HG03571 (cell line): Measurements from ENCODE around the gene OXCT2.
"Not testable (repeated sequence)": the region's sequence is repeated elsewhere in the genome, so short reads cannot be mapped to it uniquely, and the experiment has no call there.

Source experiments
- ATAC-seq: cut with Tn5 transposase; IDR thresholded peaks from one replicate; pipeline ENCODE4 v1.9.1; 2021; ENCODE audit not compliant: unreplicated experiment

Gene OXCT2

GRCh38 chr1:39787964-39788363 lies 16.8 kb upstream of the OXCT2 start:
- ATAC-seq: not testable (repeated sequence)

- ATAC-seq: no peak
These were observed 16.3 kb upstream of the OXCT2 start for GRCh38 chr1:39787468-39787867.

GRCh38 chr1:39787108-39787375 lies 15.9 kb upstream of the OXCT2 start:
- ATAC-seq: not testable (repeated sequence)

- ATAC-seq: not testable (repeated sequence)
These were observed 15.4 kb upstream of the OXCT2 start for GRCh38 chr1:39786303-39787107.

- ATAC-seq: not testable (repeated sequence)
These were observed 11.5 kb upstream of the OXCT2 start for GRCh38 chr1:39782685-39783084.

GRCh38 chr1:39782103-39782502 lies 11.0 kb upstream of the OXCT2 start:
- ATAC-seq: no peak

- ATAC-seq: no peak
These were observed 10.2 kb upstream of the OXCT2 start for GRCh38 chr1:39781349-39781715.

GRCh38 chr1:39779821-39780220 lies 8.7 kb upstream of the OXCT2 start:
- no peak for ATAC-seq

- ATAC-seq: no peak
These were observed 8.0 kb upstream of the OXCT2 start for GRCh38 chr1:39779137-39779536.

GRCh38 chr1:39778463-39779099 lies 7.4 kb upstream of the OXCT2 start:
- not testable (repeated sequence) for ATAC-seq

GRCh38 chr1:39777896-39778295 lies 6.7 kb upstream of the OXCT2 start:
- ATAC-seq: not testable (repeated sequence)

GRCh38 chr1:39777306-39777705 lies 6.2 kb upstream of the OXCT2 start:
- no peak for ATAC-seq

- no peak for ATAC-seq
These were observed 5.7 kb upstream of the OXCT2 start for GRCh38 chr1:39776886-39777285.

GRCh38 chr1:39776400-39776713 lies 5.2 kb upstream of the OXCT2 start:
- peak; percentile 52 for ATAC-seq

GRCh38 chr1:39775676-39776399 lies 4.7 kb upstream of the OXCT2 start:
- ATAC-seq: peak; percentile 18

GRCh38 chr1:39775141-39775540 lies 4.0 kb upstream of the OXCT2 start:
- not testable (repeated sequence) for ATAC-seq

- not testable (repeated sequence) for ATAC-seq
These were observed 2.3 kb upstream of the OXCT2 start for GRCh38 chr1:39773369-39773979.

GRCh38 chr1:39770100-39771021 lies 787 bp downstream of the OXCT2 start:
- not testable (repeated sequence) for ATAC-seq

- not testable (repeated sequence) for ATAC-seq
These were observed 1.6 kb downstream of the OXCT2 start for GRCh38 chr1:39769502-39769901.

- not testable (repeated sequence) for ATAC-seq
These were observed 4.7 kb downstream of the OXCT2 start for GRCh38 chr1:39766466-39766865.

GRCh38 chr1:39764512-39764911 lies 6.6 kb downstream of the OXCT2 start:
- ATAC-seq: not testable (repeated sequence)
